ENCODE data around the gene MGAT4A.
"Not testable (repeated sequence)": the region's sequence is repeated elsewhere in the genome, so short reads cannot be mapped to it uniquely, and the experiment has no call there.

The MGAT4A gene

GRCh38 chr2:98601532-98602132 is 129.3 kb downstream of the MGAT4A start:
- H4K20me1 ChIP-seq (ENCODE audit: insufficient read depth, low read length), result no peaks in the 10 kb centered on the region; the same call in 1 of the 2 replicates
- H3K27ac ChIP-seq (ENCODE audit: low read length), result no peak overlapping the region
- H3K4me3 ChIP-seq (ENCODE audit: low read length), result no peak overlapping the region
- no peaks in the 10 kb centered on the region for H3K9me3 ChIP-seq (replicated peaks; ENCODE audit: insufficient read depth, low read length)
- no peaks in the 10 kb centered on the region; the same call in 1 of the 2 replicates for H3K36me3 ChIP-seq (replicated peaks; ENCODE audit: insufficient read depth, low read length)
- no peak overlapping the region for H3K9ac ChIP-seq (ENCODE audit: low read length)
- H3K4me2 ChIP-seq (ENCODE audit: low read depth, low read length), result no peak overlapping the region
- H3K27me3 ChIP-seq (replicated peaks; ENCODE audit: insufficient read depth, low read length), result no peaks in the 10 kb centered on the region
- H3K4me1 ChIP-seq (ENCODE audit: low read length), result no peaks in the 10 kb centered on the region
- H3K9me2 ChIP-seq (replicated peaks; ENCODE audit: insufficient read depth, low read length), result no peaks in the 10 kb centered on the region
- no peak overlapping the region for H2AFZ ChIP-seq (ENCODE audit: low read length)
- peaks cover 43% of the 10 kb centered on the region for H3F3A ChIP-seq (ENCODE audit: insufficient read depth, low read length)
- TF ChIP-seq CTCF (IDR thresholded peaks at IDR 0.05; ENCODE audit: low read length) (peak; percentile 61), EZH2 (optimal IDR thresholded peaks at IDR 0.05; ENCODE audit: low read depth, low read length) (no peak)
- DNase-seq, result peak; percentile 47
- peaks cover 5% of the 10 kb centered on the region for H3K79me2 ChIP-seq (ENCODE audit: low read length)

GRCh38 chr2:98598781-98599428 is 132.0 kb downstream of the MGAT4A start:
- no peak overlapping the region for H2AFZ ChIP-seq (ENCODE audit: low read length)
- H3K27me3 ChIP-seq (replicated peaks; ENCODE audit: insufficient read depth, low read length), result no peaks in the 10 kb centered on the region
- H3K27ac ChIP-seq (ENCODE audit: low read length), result no peak overlapping the region
- H3K4me3 ChIP-seq (ENCODE audit: low read length), result no peak overlapping the region
- DNase-seq, result no peak
- H3K4me1 ChIP-seq (ENCODE audit: low read length), result no peaks in the 10 kb centered on the region
- peaks cover 37% of the 10 kb centered on the region for H3F3A ChIP-seq (ENCODE audit: insufficient read depth, low read length)
- no peak overlapping the region for H3K4me2 ChIP-seq (ENCODE audit: low read depth, low read length)
- no peaks in the 10 kb centered on the region; the same call in 1 of the 2 replicates for H3K36me3 ChIP-seq (replicated peaks; ENCODE audit: insufficient read depth, low read length)
- H4K20me1 ChIP-seq (ENCODE audit: insufficient read depth, low read length), result no peaks in the 10 kb centered on the region; the same call in 1 of the 2 replicates
- TF ChIP-seq EZH2 (optimal IDR thresholded peaks at IDR 0.05; ENCODE audit: low read depth, low read length), result no peak
- no peak for TF ChIP-seq EZH2phosphoT487 (IDR thresholded peaks at IDR 0.05; ENCODE audit: low read length)
- TF ChIP-seq CTCF (IDR thresholded peaks at IDR 0.05; ENCODE audit: low read length), result no peak
- H3K79me2 ChIP-seq (ENCODE audit: low read length), result no peaks in the 10 kb centered on the region
- no peak overlapping the region for H3K9ac ChIP-seq (ENCODE audit: low read length)
- H3K9me2 ChIP-seq (replicated peaks; ENCODE audit: insufficient read depth, low read length), result no peaks in the 10 kb centered on the region
- H3K9me3 ChIP-seq (replicated peaks; ENCODE audit: insufficient read depth, low read length), result no peaks in the 10 kb centered on the region

GRCh38 chr2:98594665-98595064 is 136.3 kb downstream of the MGAT4A start:
- not testable (repeated sequence) for H3K27ac ChIP-seq (ENCODE audit: low read length); H3K4me2 ChIP-seq (ENCODE audit: low read depth, low read length); DNase-seq; H3K9ac ChIP-seq (ENCODE audit: low read length); H4K20me1 ChIP-seq (ENCODE audit: insufficient read depth, low read length); H3K27me3 ChIP-seq (replicated peaks; ENCODE audit: insufficient read depth, low read length); H3K4me3 ChIP-seq (ENCODE audit: low read length); H3K79me2 ChIP-seq (ENCODE audit: low read length); H2AFZ ChIP-seq (ENCODE audit: low read length); H3K4me1 ChIP-seq (ENCODE audit: low read length); H3K9me3 ChIP-seq (replicated peaks; ENCODE audit: insufficient read depth, low read length); H3K9me2 ChIP-seq (replicated peaks; ENCODE audit: insufficient read depth, low read length)
- Histone ChIP-seq H3F3A (ENCODE audit: insufficient read depth, low read length) (peaks cover 27% of the 10 kb centered on the region), H3K36me3 (replicated peaks; ENCODE audit: insufficient read depth, low read length) (peaks cover 18% of the 10 kb centered on the region; the same call in 1 of the 2 replicates)

GRCh38 chr2:98592565-98592964 is 138.4 kb downstream of the MGAT4A start:
- Histone ChIP-seq H3K4me3 (ENCODE audit: low read length) (no peak overlapping the region), H3K9me3 (replicated peaks; ENCODE audit: insufficient read depth, low read length) (no peaks in the 10 kb centered on the region), H3K9me2 (replicated peaks; ENCODE audit: insufficient read depth, low read length) (no peaks in the 10 kb centered on the region), H2AFZ (ENCODE audit: low read length) (no peak overlapping the region), H3K4me1 (ENCODE audit: low read length) (no peaks in the 10 kb centered on the region), H3K27ac (ENCODE audit: low read length) (no peak overlapping the region), H3F3A (ENCODE audit: insufficient read depth, low read length) (peaks cover 9% of the 10 kb centered on the region), H3K27me3 (replicated peaks; ENCODE audit: insufficient read depth, low read length) (no peaks in the 10 kb centered on the region), H3K79me2 (ENCODE audit: low read length) (no peaks in the 10 kb centered on the region), H3K36me3 (replicated peaks; ENCODE audit: insufficient read depth, low read length) (peaks cover 21% of the 10 kb centered on the region; the same call in 1 of the 2 replicates), H3K4me2 (ENCODE audit: low read depth, low read length) (no peak overlapping the region), H4K20me1 (ENCODE audit: insufficient read depth, low read length) (no peaks in the 10 kb centered on the region), H3K9ac (ENCODE audit: low read length) (no peak overlapping the region)
- TF ChIP-seq CTCF (IDR thresholded peaks at IDR 0.05; ENCODE audit: low read length), result no peak
- TF ChIP-seq EZH2phosphoT487 (IDR thresholded peaks at IDR 0.05; ENCODE audit: low read length), result no peak
- no peak for TF ChIP-seq EZH2 (optimal IDR thresholded peaks at IDR 0.05; ENCODE audit: low read depth, low read length)
- no peak for DNase-seq

All from MM.1S (cell line).